GM18873 (cell line): ENCODE results near the gene RPL19.
"Not testable (repeated sequence)": the region's sequence is repeated elsewhere in the genome, so short reads cannot be mapped to it uniquely, and the experiment has no call there.

Source experiments
- ATAC-seq: cut with Tn5 transposase; IDR thresholded peaks from one replicate; pipeline ENCODE4 v1.9.1; 2021; ENCODE audit warnings: mild to moderate bottlenecking, moderate library complexity, moderate number of reproducible peaks; ENCODE audit not compliant: unreplicated experiment, low FRiP score

Gene RPL19

GRCh38 chr17:39239640-39240314 lies 39.7 kb downstream of the RPL19 start:
- ATAC-seq = no peak

- ATAC-seq = no peak
Measured at GRCh38 chr17:39240631-39241030, 40.5 kb downstream of the RPL19 start.

GRCh38 chr17:39243155-39243554 lies 43.1 kb downstream of the RPL19 start:
- ATAC-seq = no peak

- ATAC-seq = no peak
Measured at GRCh38 chr17:39244016-39244599, 44.0 kb downstream of the RPL19 start.

DNA sequence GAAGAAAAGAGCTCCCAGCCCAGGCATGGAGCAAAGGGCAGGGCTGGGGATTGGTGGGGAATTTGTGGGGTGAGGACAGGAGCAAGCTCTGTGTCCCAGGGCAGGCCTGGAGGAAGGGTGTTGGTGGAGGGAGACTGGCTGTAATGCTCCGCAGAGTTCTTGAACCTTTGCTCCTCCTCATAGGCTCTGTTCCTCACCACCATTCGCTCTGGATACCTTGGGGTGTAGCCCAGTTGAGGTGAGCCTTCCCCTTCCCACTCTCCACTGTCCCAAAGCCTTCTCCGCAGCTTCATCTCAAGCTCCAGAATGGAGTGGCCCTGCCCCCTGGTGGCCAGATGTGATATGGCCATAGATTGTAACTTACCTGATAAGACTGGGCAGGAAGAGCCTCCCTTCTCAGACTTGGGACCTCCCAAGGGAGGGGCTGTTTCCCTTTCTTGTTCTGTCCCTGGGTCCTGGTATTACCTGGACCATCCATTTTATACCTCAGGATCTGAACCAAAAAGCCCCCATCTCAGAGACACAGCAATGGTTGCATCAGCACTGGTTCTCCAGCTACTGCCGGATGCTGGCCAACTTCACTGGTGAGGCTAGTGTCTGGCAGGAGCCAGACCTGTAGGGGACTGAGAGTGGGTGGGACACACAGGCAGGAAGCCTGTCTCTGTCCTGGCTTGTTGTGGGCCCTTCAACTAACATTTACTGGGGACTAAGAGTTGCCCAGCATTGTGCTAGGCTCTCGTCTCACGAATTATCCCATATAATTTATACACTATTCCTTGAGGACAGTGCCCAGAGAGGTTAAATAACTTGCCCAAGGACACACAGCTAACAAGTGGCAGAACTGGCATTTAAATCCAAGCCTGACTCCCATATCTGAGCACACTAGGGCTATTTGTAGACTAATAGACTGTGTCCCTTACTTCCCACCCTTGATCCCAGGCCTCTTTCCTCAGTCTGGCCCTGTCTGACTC lies 44.8 kb downstream of the RPL19 start:
- ATAC-seq = no peak

GRCh38 chr17:39246274-39246673 lies 46.2 kb downstream of the RPL19 start:
- ATAC-seq = no peak

DNA sequence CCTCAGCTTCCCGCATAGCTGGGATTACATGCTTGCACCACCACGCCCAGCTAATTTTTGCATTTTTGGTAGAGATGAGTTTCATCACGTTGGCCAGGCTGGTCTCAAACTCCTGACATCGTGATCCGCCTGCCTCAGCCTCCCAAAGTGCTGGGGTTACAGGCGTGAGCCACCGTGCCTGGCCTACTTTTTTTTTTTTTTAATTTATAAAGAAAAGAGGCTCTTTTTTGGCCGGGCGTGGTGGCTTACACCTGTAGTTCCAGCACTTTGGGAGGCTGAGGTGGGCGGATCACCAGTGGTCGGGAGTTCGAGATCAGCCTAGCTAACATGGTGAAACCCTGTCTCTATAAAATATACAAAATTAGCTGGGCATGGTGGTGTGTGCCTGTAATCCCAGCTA lies 50.0 kb downstream of the RPL19 start:
- not testable (repeated sequence) for ATAC-seq

- no peak for ATAC-seq
Measured at GRCh38 chr17:39251997-39252396, 51.9 kb downstream of the RPL19 start.

GRCh38 chr17:39252788-39253460 lies 52.8 kb downstream of the RPL19 start:
- ATAC-seq = no peak
